NCI-H82 treated with DMSO at 0.1 percent for 48 hours (cell line): ENCODE results near the gene EFNB1.

ENCODE experiments used
- DNase-seq: peaks from one replicate; lab custom pipeline; 2025; ENCODE audit not compliant: unreplicated experiment; lab: John Stamatoyannopoulos, UW

The EFNB1 gene

DNA sequence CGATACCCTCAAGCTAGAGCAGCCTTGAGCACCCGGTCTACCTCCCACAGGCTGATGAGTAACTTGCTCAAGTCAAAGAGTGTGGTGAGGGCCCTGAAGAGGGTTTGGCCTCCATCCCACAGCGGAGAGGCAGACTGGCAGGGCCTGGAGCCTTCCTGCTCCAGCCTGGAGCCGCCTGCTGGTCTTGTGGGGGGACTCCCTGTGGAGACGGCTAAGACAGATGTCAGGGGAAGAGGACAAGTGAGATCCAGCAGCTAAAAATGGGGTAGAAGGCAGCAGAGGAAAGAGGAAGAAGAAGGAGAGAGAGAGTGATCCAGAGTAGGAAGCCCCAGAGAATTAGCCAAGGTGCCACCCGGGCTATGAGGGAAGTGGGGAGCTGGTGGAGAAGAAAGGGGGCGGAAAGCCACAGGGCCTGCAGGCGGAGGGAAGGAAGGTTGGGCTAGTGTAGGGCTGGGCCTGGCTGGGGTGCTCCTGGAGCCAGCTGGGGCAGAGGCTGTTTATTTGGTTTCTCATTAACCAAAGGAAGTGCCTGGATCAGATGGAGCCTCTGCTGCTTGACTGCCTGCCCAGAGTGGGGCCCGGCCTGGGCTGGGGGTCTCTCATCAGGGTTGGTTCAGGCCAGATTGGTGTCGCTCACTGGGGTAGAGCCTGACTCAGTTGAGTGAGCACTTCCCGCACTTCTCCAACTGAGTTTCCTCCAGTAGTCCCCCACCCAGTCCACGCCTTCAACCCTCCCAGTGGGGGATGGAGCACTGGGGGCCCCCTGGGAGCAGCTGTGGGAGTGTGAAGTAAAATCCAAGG, 14.2 kb downstream of the EFNB1 start:
- no peak for DNase-seq

GRCh38 chrX:68843992-68844391, 15.2 kb downstream of the EFNB1 start:
- no peak for DNase-seq

GRCh38 chrX:68844581-68844980, 15.8 kb downstream of the EFNB1 start:
- no peak for DNase-seq

GRCh38 chrX:68846536-68846935, 17.7 kb downstream of the EFNB1 start:
- no peak for DNase-seq

DNA sequence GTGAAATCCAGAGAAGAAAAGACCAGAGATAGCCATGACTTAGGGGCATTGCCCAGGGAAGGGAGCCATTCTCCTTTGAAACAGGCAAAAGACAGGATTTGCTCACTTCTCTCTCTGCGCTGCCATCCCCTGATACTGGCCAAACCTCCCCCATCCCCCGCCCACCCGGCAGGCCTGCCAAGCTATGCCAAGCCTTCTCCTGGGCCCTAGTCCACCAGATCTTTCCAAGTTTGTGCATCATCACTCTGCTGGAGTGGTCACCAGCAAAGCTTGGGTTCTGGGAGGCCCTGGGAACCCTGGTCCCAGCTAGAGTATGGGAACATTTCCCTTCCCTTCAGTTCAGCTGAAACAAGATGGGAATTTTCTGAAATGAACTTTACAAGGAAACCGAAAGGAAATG, 18.4 kb downstream of the EFNB1 start:
- DNase-seq = no peak

GRCh38 chrX:68848189-68848940, 19.5 kb downstream of the EFNB1 start:
- DNase-seq = no peak

GRCh38 chrX:68851082-68851481, 22.3 kb downstream of the EFNB1 start:
- no peak for DNase-seq

- DNase-seq = no peak
Measured at GRCh38 chrX:68852046-68852445, 23.2 kb downstream of the EFNB1 start.

GRCh38 chrX:68853665-68854251, 24.9 kb downstream of the EFNB1 start:
- DNase-seq = no peak

GRCh38 chrX:68865300-68865699, 36.5 kb downstream of the EFNB1 start:
- no peak for DNase-seq

DNA sequence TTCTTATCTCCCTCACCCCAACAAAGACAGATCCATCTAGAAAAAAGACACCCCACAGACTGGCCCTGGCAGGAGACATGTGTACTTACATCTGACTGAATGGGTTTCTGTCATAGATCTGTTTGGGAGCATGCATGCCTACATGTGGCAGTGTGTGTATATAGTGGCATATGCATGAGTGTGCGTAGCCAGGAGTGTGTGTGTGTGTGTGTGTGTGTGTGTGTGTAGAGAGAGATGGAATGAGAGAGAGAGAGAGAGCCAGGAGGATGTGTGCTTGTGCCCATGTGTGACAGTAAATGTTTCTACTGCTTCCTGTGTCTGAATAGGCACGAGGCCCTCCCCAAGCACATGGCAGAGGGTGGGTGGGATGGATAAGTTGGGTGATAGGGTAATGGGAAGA, 37.1 kb downstream of the EFNB1 start:
- no peak for DNase-seq

- no peak for DNase-seq
Measured at GRCh38 chrX:68867458-68868112, 38.8 kb downstream of the EFNB1 start.

- DNase-seq = no peak
Measured at GRCh38 chrX:68868316-68868715, 39.5 kb downstream of the EFNB1 start.

- no peak for DNase-seq
Measured at GRCh38 chrX:68868902-68869800, 40.3 kb downstream of the EFNB1 start.

GRCh38 chrX:68870357-68870756, 41.5 kb downstream of the EFNB1 start:
- DNase-seq = no peak

DNA sequence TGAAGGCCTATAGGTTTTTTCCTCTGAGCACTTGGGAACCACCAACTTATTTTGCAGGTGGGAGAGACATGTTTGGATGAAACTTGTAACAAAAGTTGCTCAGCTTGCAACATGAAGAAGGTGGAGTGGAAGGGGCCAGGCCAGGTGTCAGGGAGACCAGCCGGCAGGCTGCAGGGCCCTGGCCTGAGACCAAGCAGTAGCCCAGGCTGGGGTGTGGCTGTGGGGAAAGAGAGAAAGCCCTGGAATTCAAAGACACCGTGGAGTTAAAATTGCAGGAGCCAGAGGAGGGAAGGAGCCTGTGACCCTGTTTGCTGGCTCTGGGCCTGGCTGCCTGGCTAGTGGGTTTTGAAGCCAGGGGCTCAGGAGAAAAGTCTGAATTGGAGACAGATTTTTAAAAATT, 43.4 kb downstream of the EFNB1 start:
- no peak for DNase-seq

DNA sequence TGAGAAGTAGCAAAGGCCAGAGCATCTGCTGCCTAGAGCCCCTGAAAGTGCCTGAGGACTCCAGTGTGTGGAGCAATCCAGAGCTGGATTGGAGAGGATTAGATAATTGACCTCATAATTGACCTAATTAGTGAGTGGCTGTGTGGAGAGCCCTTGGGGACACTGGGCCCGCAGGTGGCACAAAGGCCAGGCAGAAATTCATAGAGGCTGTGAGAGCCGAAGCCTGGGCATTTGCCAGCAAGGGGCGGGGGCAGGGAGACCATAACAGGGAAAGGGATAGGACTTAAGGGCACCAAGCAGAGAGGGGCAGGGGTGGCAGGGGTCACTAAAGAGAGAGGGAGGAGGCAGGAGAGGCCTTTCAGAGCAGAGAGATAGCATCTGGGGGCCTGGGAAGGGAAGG, 45.3 kb downstream of the EFNB1 start:
- DNase-seq = no peak

- peak; percentile 92 for DNase-seq
Measured at GRCh38 chrX:68876731-68877130, 47.9 kb downstream of the EFNB1 start.

DNA sequence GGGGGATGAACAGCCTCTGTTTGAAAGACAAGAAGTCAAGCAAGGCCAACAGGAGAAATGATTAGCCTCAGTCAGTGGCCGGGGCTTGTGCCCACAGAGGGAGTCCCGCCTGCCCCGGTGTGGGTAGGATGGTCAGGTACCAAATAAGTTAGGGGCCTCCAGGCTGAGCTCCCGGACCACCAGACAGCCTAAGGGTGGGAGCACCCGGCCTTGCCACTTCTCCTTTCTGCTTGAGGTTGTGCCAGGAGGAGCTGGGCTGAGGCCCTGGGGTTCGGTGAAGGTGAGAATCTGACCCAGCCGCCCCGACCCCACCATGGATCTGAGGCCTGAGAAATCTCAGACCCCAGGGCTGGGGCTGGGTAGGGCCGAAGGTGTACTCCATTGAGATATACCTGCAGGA, 48.8 kb downstream of the EFNB1 start:
- DNase-seq = peak; percentile 18

- DNase-seq = no peak
Measured at GRCh38 chrX:68878977-68879645, 50.3 kb downstream of the EFNB1 start.
